IMR-90 (cell line): Measurements from ENCODE around the gene CACNA1D. TPM values are rescaled to one million over a fixed set of nuclear protein-coding genes. Genes with fewer than 3 reads are reported as not detected.

Source experiments
- ATAC-seq: fragments of 200-7000 bp; cut with Tn5 transposase; 2 replicates; pipeline ENCODE4 v1.9.1; 2020; ENCODE audit warnings: low read depth, mild to moderate bottlenecking, moderate library complexity
- BruUV-seq: library from RNA; stranded (reverse); fragments of 400-500 nt; replicated peaks from 2 replicates; lab custom pipeline; 2021; lab: Mats Ljungman, UMichigan
- CTCF ChIA-PET: fragments of 300-600 bp; formaldehyde crosslinking; extraction: SDS; loops from one replicate; lab custom pipeline; 2021; ENCODE audit warnings: antibody characterized with exemption; lab: Yijun Ruan, JAX
- POLR2A ChIA-PET: fragments of 300-600 bp; sonication (Branson Sonifier 250); formaldehyde crosslinking; loops from one replicate; lab custom pipeline; 2022; ENCODE audit warnings: antibody characterized with exemption; ENCODE audit not compliant: unreplicated experiment; lab: Charles Lee
- DNase-seq: peaks from one replicate; pipeline ENCODE4 v3.0.0; 2013
- H2AFZ ChIP-seq: replicated peaks from 2 replicates; pipeline ENCODE3; 2013; ENCODE audit warnings: low read length, mild to moderate bottlenecking; ENCODE audit not compliant: poor library complexity
- H2AK5ac ChIP-seq: 2 replicates; pipeline ENCODE4 v1.6.1; 2013; ENCODE audit warnings: low read depth, low read length, inconsistent platforms
- H2AK9ac ChIP-seq: replicated peaks from 2 replicates; pipeline ENCODE3; 2013; ENCODE audit warnings: mild to moderate bottlenecking, low read depth, low read length, moderate library complexity; ENCODE audit not compliant: poor library complexity
- H2BK120ac ChIP-seq: 2 replicates; pipeline ENCODE4 v1.6.1; 2013; ENCODE audit warnings: low read depth, low read length, inconsistent platforms
- H2BK15ac ChIP-seq: 3 replicates; pipeline ENCODE4 v1.6.1; 2013; ENCODE audit warnings: low read depth, low read length, inconsistent platforms
- H2BK20ac ChIP-seq: 2 replicates; pipeline ENCODE4 v1.6.1; 2013; ENCODE audit warnings: low read depth, mild to moderate bottlenecking, inconsistent platforms, low read length, moderate library complexity
- H2BK5ac ChIP-seq: 2 replicates; pipeline ENCODE4 v1.6.1; 2013; ENCODE audit warnings: mild to moderate bottlenecking, low read depth, low read length, inconsistent platforms; ENCODE audit not compliant: poor library complexity, severe bottlenecking
- H3K14ac ChIP-seq: replicated peaks from 2 replicates; pipeline ENCODE4 v1.6.1; 2013; ENCODE audit warnings: low read depth, low read length, inconsistent platforms
- H3K18ac ChIP-seq: 2 replicates; pipeline ENCODE4 v1.6.1; 2013; ENCODE audit warnings: low read depth, low read length, control low read depth
- H3K23ac ChIP-seq: 2 replicates; pipeline ENCODE4 v1.6.1; 2013; ENCODE audit warnings: low read depth, low read length, inconsistent platforms
- H3K27ac ChIP-seq: 2 replicates; pipeline ENCODE4 v1.5.1; 2013; ENCODE audit warnings: mild to moderate bottlenecking, control low read depth, low read length; ENCODE audit not compliant: insufficient read depth
- H3K27me3 ChIP-seq: 2 replicates; pipeline ENCODE4 v1.6.1; 2013; ENCODE audit warnings: low read length; ENCODE audit not compliant: control insufficient read depth, insufficient read depth
- H3K36me3 ChIP-seq: 2 replicates; pipeline ENCODE4 v1.6.1; 2013; ENCODE audit warnings: low read length, mixed read lengths; ENCODE audit not compliant: control insufficient read depth, insufficient read depth
- H3K4ac ChIP-seq: 2 replicates; pipeline ENCODE4 v1.6.1; 2013; ENCODE audit warnings: low read depth, low read length, inconsistent platforms
- H3K4me1 ChIP-seq: 2 replicates; pipeline ENCODE4 v1.6.1; 2013; ENCODE audit warnings: low read length, mixed read lengths; ENCODE audit not compliant: control insufficient read depth, insufficient read depth
- H3K4me2 ChIP-seq: 2 replicates; pipeline ENCODE4 v1.6.1; 2013; ENCODE audit warnings: low read depth, mild to moderate bottlenecking, control low read depth, low read length, moderate library complexity
- H3K4me3 ChIP-seq: 2 replicates; pipeline ENCODE4 v1.5.1; 2013; ENCODE audit warnings: low read depth, mild to moderate bottlenecking, control low read depth, low read length, moderate library complexity; ENCODE audit not compliant: insufficient read depth
- H3K56ac ChIP-seq: 2 replicates; pipeline ENCODE4 v1.6.1; 2013; ENCODE audit warnings: low read length, inconsistent platforms; ENCODE audit not compliant: insufficient read depth; ENCODE audit errors: extremely low read depth
- H3K79me1 ChIP-seq, 2 experiments: 2 replicates each; pipeline ENCODE4 v1.6.1; 2013; ENCODE audit warnings: low read length in 2 of 2, inconsistent platforms in 1 of 2, low read depth in 1 of 2
- H3K9ac ChIP-seq: 2 replicates; pipeline ENCODE4 v1.6.1; 2013; ENCODE audit warnings: low read depth, low read length, control low read depth
- H3K9me1 ChIP-seq: 2 replicates; pipeline ENCODE4 v1.6.1; 2013; ENCODE audit warnings: low read length, inconsistent platforms; ENCODE audit not compliant: insufficient read depth
- H3K9me3 ChIP-seq: 2 replicates; pipeline ENCODE4 v1.6.1; 2013; ENCODE audit warnings: low read length; ENCODE audit not compliant: control insufficient read depth, insufficient read depth
- H4K20me1 ChIP-seq: 2 replicates; pipeline ENCODE4 v1.6.1; 2013; ENCODE audit warnings: low read length, inconsistent platforms; ENCODE audit not compliant: insufficient read depth
- H4K5ac ChIP-seq: 2 replicates; pipeline ENCODE4 v1.6.1; 2013; ENCODE audit warnings: mild to moderate bottlenecking, low read depth, low read length, control low read depth
- H4K8ac ChIP-seq, 2 experiments: 2 replicates each; pipeline ENCODE4 v1.6.1; 2013; ENCODE audit warnings: low read depth in 2 of 2, low read length in 2 of 2, control low read depth in 1 of 2, inconsistent platforms in 1 of 2
- H4K91ac ChIP-seq: 2 replicates; pipeline ENCODE4 v1.6.1; 2013; ENCODE audit warnings: low read depth, low read length, inconsistent platforms; ENCODE audit not compliant: insufficient read depth
- BHLHE40 ChIP-seq: fragments of 150-350 bp; IDR thresholded peaks from 2 replicates; pipeline ENCODE4 v1.6.1; 2016; ENCODE audit warnings: mild to moderate bottlenecking, low read depth, low read length
- CHD1 ChIP-seq: IDR thresholded peaks from 2 replicates; pipeline ENCODE4 v1.6.1; 2012; ENCODE audit warnings: low read depth, low read length, improper control_type of control experiment
- FOS ChIP-seq: fragments of 150-350 bp; IDR thresholded peaks from 2 replicates; pipeline ENCODE4 v1.6.1; 2016; ENCODE audit warnings: low read depth, low read length
- MAFK ChIP-seq: IDR thresholded peaks from 2 replicates; pipeline ENCODE4 v1.6.1; 2012; ENCODE audit warnings: low read depth, low read length, improper control_type of control experiment
- MAZ ChIP-seq: IDR thresholded peaks from 2 replicates; pipeline ENCODE4 v1.6.1; 2012; ENCODE audit warnings: low read depth, mild to moderate bottlenecking, low read length, improper control_type of control experiment, moderate library complexity, borderline replicate concordance
- MXI1 ChIP-seq: IDR thresholded peaks from 2 replicates; pipeline ENCODE4 v1.6.1; 2012; ENCODE audit warnings: low read depth, mild to moderate bottlenecking, low read length, moderate library complexity, borderline replicate concordance
- RAD21 ChIP-seq: IDR thresholded peaks from 2 replicates; pipeline ENCODE4 v1.6.1; 2012; ENCODE audit warnings: low read length, improper control_type of control experiment
- WGBS, 2 experiments: methylation state at CpG; one replicate each; pipeline versions ENCODE4 v1.1.5 to v1.1.7; 2013; ENCODE audit warnings: missing lambda C conversion rate in 2 of 2; ENCODE audit not compliant: insufficient read length in 1 of 2; ENCODE audit errors: extremely low coverage in 2 of 2; 5-methylcytosine and 5-hydroxymethylcytosine counted together
- dilution Hi-C: fragments of 300-500 bp; cut with HindIII; formaldehyde crosslinking; loops from one replicate; pipeline ENCODE4 v1.14.3; 2018; ENCODE audit warnings: low sequenced_read_pairs; ENCODE audit not compliant: unreplicated experiment
- in situ Hi-C: fragments of 300-500 bp; cut with MboI; formaldehyde crosslinking; loops from 3 replicates; pipeline ENCODE4 v1.14.3; 2019; ENCODE audit warnings: low sequenced_read_pairs, inconsistent platforms, mixed read lengths
- intact Hi-C: fragments of 100-400 bp; cut with micrococcal nuclease; formaldehyde crosslinking; loops from 2 replicates; pipeline ENCODE4 v1.10.0; 2022
- polyA plus RNA-seq, 3 experiments: library from polyadenylated mRNA; depleted of rRNA; stranded (reverse); fragments of >200 nt; gene quantifications; 2 replicates each; pipeline ENCODE4 v1.2.3, GENCODE V29; 2012; ENCODE audit warnings: low replicate concordance in 1 of 3
- total RNA-seq: library from RNA; depleted of rRNA; stranded (reverse); fragments of >200 nt; gene quantifications from 2 replicates; pipeline ENCODE4 v1.2.3, GENCODE V29; 2012
- TF ChIP-seq, protein P1 (sequence below): fragments of 150-350 bp; IDR thresholded peaks from 2 replicates; pipeline ENCODE4 v1.6.1; 2017; ENCODE audit warnings: mild to moderate bottlenecking, antibody characterized with exemption, low read length, low read depth
- TF ChIP-seq, protein P2 (sequence below): conservative IDR thresholded peaks from 2 replicates; pipeline ENCODE4 v1.5.1; 2012; ENCODE audit warnings: mild to moderate bottlenecking, low read depth, low read length, improper control_type of control experiment

Gene CACNA1D
- total and polyA plus RNA-seq, 2 of the 4 experiments (the other 2 are of a cell fraction), result 0.07 TPM; not detected in 1

DNA sequence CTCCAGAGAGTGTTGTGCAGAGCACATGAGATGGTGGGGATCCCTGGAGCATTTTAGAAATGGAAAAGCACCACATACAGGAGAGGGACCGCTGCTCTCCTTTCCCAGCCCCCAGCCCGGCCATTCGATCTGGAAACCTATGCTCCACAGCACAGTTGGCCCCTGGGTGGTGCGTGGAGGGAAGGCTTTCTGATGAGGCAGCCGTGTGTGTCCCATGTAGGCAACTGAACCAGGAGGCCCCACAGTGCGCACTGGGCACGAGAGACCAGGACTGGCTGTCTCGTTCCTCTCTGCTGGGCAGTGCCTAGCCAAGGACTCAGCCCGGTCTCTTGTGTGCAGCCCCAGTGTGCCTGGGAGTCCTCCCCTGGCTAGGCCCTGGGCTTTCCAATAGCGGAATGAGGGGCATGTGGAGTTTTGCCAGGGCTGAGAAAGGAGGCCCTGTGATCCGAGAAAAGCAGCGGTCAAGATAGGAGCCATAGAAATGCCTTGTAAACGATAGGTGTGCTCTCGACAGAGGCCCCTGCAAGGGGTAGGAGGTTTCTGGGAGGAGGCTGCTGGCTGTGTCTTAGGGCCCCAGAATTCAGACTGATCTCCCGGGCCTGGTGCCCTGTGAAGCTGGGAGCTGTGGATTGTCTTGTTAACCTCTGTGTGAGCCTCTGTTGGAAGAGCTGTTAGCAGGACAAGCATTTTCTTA lies 312.9 kb downstream of the CACNA1D start (continued):
- TF ChIP-seq CHD1 (no peak), MXI1 (no peak), MAZ (no peak)

DNA sequence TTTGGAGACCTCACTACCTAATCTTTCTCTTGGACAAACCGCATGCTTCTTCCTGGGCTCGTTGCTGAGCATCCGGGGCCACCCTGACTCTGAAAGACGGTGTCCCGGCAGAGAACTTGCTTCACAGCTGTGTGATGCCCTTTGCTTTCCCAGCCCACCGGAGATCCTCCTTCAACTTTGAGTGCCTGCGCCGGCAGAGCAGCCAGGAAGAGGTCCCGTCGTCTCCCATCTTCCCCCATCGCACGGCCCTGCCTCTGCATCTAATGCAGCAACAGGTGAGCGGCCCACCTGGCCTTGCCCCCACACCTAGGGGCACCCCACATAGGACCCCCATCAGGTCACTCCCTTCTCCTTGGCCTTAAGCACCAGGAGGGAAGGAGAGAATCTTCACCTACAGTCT lies 314.1 kb downstream of the CACNA1D start:
- H3K14ac ChIP-seq, result no peak overlapping the region
- no peaks in the 10 kb centered on the region for H3K79me1 ChIP-seq
- no peak overlapping the region for H4K5ac ChIP-seq
- TF ChIP-seq FOS (no peak), BHLHE40 (no peak), MXI1 (no peak), CHD1 (no peak), RAD21 (no peak), MAFK (no peak), MAZ (no peak)
- TF ChIP-seq, protein P1, sequence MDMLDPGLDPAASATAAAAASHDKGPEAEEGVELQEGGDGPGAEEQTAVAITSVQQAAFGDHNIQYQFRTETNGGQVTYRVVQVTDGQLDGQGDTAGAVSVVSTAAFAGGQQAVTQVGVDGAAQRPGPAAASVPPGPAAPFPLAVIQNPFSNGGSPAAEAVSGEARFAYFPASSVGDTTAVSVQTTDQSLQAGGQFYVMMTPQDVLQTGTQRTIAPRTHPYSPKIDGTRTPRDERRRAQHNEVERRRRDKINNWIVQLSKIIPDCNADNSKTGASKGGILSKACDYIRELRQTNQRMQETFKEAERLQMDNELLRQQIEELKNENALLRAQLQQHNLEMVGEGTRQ, result no peak
- TF ChIP-seq, protein P2, sequence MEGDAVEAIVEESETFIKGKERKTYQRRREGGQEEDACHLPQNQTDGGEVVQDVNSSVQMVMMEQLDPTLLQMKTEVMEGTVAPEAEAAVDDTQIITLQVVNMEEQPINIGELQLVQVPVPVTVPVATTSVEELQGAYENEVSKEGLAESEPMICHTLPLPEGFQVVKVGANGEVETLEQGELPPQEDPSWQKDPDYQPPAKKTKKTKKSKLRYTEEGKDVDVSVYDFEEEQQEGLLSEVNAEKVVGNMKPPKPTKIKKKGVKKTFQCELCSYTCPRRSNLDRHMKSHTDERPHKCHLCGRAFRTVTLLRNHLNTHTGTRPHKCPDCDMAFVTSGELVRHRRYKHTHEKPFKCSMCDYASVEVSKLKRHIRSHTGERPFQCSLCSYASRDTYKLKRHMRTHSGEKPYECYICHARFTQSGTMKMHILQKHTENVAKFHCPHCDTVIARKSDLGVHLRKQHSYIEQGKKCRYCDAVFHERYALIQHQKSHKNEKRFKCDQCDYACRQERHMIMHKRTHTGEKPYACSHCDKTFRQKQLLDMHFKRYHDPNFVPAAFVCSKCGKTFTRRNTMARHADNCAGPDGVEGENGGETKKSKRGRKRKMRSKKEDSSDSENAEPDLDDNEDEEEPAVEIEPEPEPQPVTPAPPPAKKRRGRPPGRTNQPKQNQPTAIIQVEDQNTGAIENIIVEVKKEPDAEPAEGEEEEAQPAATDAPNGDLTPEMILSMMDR, result no peak
- peaks cover 14% of the 10 kb centered on the region for H3K4me1 ChIP-seq
- dilution Hi-C loops, result no loop called here
- H2AK9ac ChIP-seq, result no peak overlapping the region
- peaks cover 3% of the 10 kb centered on the region for H3K27me3 ChIP-seq
- H3K4me2 ChIP-seq, result no peak overlapping the region
- H3K9ac ChIP-seq, result no peak overlapping the region
- DNase-seq (no peak), ATAC-seq (no peak)
- intact Hi-C loops, result no loop called here
- no peak overlapping the region for H2BK120ac ChIP-seq
- no peak overlapping the region for H3K4me3 ChIP-seq
- no peak overlapping the region for H2BK20ac ChIP-seq
- H3K4ac ChIP-seq, result no peak overlapping the region
- no peak overlapping the region for H2AFZ ChIP-seq
- H4K91ac ChIP-seq, result no peak overlapping the region
- POLR2A ChIA-PET, result no interaction called here
- no peak overlapping the region for H3K27ac ChIP-seq
- BruUV-seq, result no TSS peak
- no peak overlapping the region for H3K56ac ChIP-seq
- H4K8ac ChIP-seq, result no peak overlapping the region
- no peak overlapping the region for H2BK5ac ChIP-seq
- no peaks in the 10 kb centered on the region for H3K36me3 ChIP-seq
- no peak overlapping the region for H2BK15ac ChIP-seq
- H4K20me1 ChIP-seq, result no peaks in the 10 kb centered on the region
- 94% methylated on average over 3 of the region's 13 CpGs; no CpG with 5 or more reads in 1 of the 2 experiments for WGBS, 2 experiments
- CTCF ChIA-PET, result no interaction called here
- no peak overlapping the region for H3K18ac ChIP-seq
- no peaks in the 10 kb centered on the region for H3K9me3 ChIP-seq
- H3K9me1 ChIP-seq, result peaks cover 20% of the 10 kb centered on the region
- no peak overlapping the region for H2AK5ac ChIP-seq
- in situ Hi-C loops, result no loop called here
- H3K23ac ChIP-seq, result no peak overlapping the region
